Glutamatergic neuron (in vitro differentiated cells): ENCODE results near the gene TAF12. TPM values are rescaled to one million over a fixed set of nuclear protein-coding genes. Genes with fewer than 3 reads are reported as not detected.

Experiments
- DNase-seq: peaks from one replicate; pipeline ENCODE4 v3.0.0; 2022
- H3K27ac Mint-ChIP-seq: one replicate; pipeline ENCODE4 v1.8.0; 2020; ENCODE audit warnings: mild to moderate bottlenecking, mixed read lengths, inconsistent platforms; ENCODE audit not compliant: unreplicated experiment
- H3K27me3 Mint-ChIP-seq: one replicate; pipeline ENCODE4 v1.8.0; 2020; ENCODE audit warnings: mild to moderate bottlenecking, moderate library complexity, mixed read lengths, inconsistent platforms; ENCODE audit not compliant: unreplicated experiment
- H3K36me3 Mint-ChIP-seq: one replicate; pipeline ENCODE4 v1.8.0; 2020; ENCODE audit warnings: mild to moderate bottlenecking, mixed read lengths, inconsistent platforms; ENCODE audit not compliant: unreplicated experiment
- H3K4me1 Mint-ChIP-seq: one replicate; pipeline ENCODE4 v1.8.0; 2020; ENCODE audit warnings: mild to moderate bottlenecking, low read depth, mixed read lengths, inconsistent platforms; ENCODE audit not compliant: unreplicated experiment
- H3K4me3 Mint-ChIP-seq: one replicate; pipeline ENCODE4 v1.8.0; 2020; ENCODE audit warnings: mild to moderate bottlenecking, mixed read lengths, inconsistent platforms; ENCODE audit not compliant: unreplicated experiment
- H3K9me3 Mint-ChIP-seq: one replicate; pipeline ENCODE4 v1.8.0; 2020; ENCODE audit warnings: mild to moderate bottlenecking, moderate library complexity, mixed read lengths, inconsistent platforms; ENCODE audit not compliant: unreplicated experiment
- CTCF ChIP-seq: fragments of 200-600 bp; sonication (generic); IDR thresholded peaks from one replicate; pipeline ENCODE4 v1.5.0; 2021; ENCODE audit not compliant: partially characterized antibody, unreplicated experiment
- total RNA-seq: library from RNA; stranded (reverse); fragmentation: NEBNext Ultra II Directional; extraction: Animal tissue kit (Norgen Biotek cat#: 25700); gene quantifications from one replicate; pipeline ENCODE4 v1.2.1, GENCODE V29; 2021; ENCODE audit not compliant: unreplicated experiment

Gene TAF12
- total RNA-seq, 1 donor from 2014 or later = 15.2 TPM

GRCh38 chr1:28582248-28582615, 60.6 kb downstream of the TAF12 start:
- peaks cover 2% of the 10 kb centered on the region for H3K27me3 Mint-ChIP-seq
- no peak for TF ChIP-seq CTCF
- no peaks in the 10 kb centered on the region for H3K36me3 Mint-ChIP-seq
- H3K4me3 Mint-ChIP-seq = peak overlapping the region; percentile 95
- peaks cover 13% of the 10 kb centered on the region for H3K4me1 Mint-ChIP-seq
- DNase-seq = no peak
- H3K9me3 Mint-ChIP-seq = peaks cover 10% of the 10 kb centered on the region
- H3K27ac Mint-ChIP-seq = peak overlapping the region; percentile 59

- DNase-seq = peak; percentile 94
- Mint-ChIP-seq H3K27ac (peak overlapping the region; percentile 92), H3K4me3 (peak overlapping the region; percentile 95), H3K36me3 (no peaks in the 10 kb centered on the region), H3K9me3 (peaks cover 10% of the 10 kb centered on the region), H3K27me3 (peaks cover 2% of the 10 kb centered on the region), H3K4me1 (peaks cover 13% of the 10 kb centered on the region)
- TF ChIP-seq CTCF = no peak
These were observed 61.2 kb downstream of the TAF12 start for GRCh38 chr1:28581531-28582247.

GRCh38 chr1:28580722-28581530, 61.9 kb downstream of the TAF12 start:
- Mint-ChIP-seq H3K4me1 (peaks cover 13% of the 10 kb centered on the region), H3K27ac (peak overlapping the region; percentile 92), H3K4me3 (peak overlapping the region; percentile 95), H3K36me3 (no peaks in the 10 kb centered on the region), H3K9me3 (peaks cover 10% of the 10 kb centered on the region), H3K27me3 (peaks cover 2% of the 10 kb centered on the region)
- DNase-seq = peak; percentile 48
- no peak for TF ChIP-seq CTCF

GRCh38 chr1:28579401-28579800, 63.5 kb downstream of the TAF12 start:
- H3K9me3 Mint-ChIP-seq = peaks cover 10% of the 10 kb centered on the region
- peak overlapping the region; percentile 95 for H3K4me3 Mint-ChIP-seq
- peaks cover 2% of the 10 kb centered on the region for H3K27me3 Mint-ChIP-seq
- no peak for DNase-seq
- peaks cover 13% of the 10 kb centered on the region for H3K4me1 Mint-ChIP-seq
- H3K27ac Mint-ChIP-seq = peak overlapping the region; percentile 44
- TF ChIP-seq CTCF = no peak
- no peaks in the 10 kb centered on the region for H3K36me3 Mint-ChIP-seq
